Coronary artery (tissue), 2 donors: ENCODE results near the gene ABCC4.

ENCODE experiments used
- DNase-seq: peaks from one replicate; pipeline ENCODE4 v3.0.0-alpha.2; 2017; ENCODE audit warnings: low spot score
- H3K27ac ChIP-seq, 2 donors: fragments of 200-600 bp; sonication (generic); one replicate each; pipeline ENCODE4 v1.5.1; 2016 to 2019
- H3K4me3 ChIP-seq: fragments of 200-600 bp; sonication (generic); 2 replicates; pipeline ENCODE4 v1.5.1; 2016; ENCODE audit warnings: mild to moderate bottlenecking, moderate library complexity
- CTCF ChIP-seq: fragments of 200-600 bp; sonication (generic); IDR thresholded peaks from one replicate; pipeline ENCODE4 v1.5.1; 2019; ENCODE audit warnings: antibody characterized with exemption

Gene ABCC4

GRCh38 chr13:95099541-95099940 is 201.7 kb downstream of the ABCC4 start:
- DNase-seq = no peak
- Histone ChIP-seq H3K4me3 (no peak overlapping the region), H3K27ac (no peak overlapping the region)
- no peak for TF ChIP-seq CTCF

- no peak for TF ChIP-seq CTCF
- H3K27ac ChIP-seq = no peak overlapping the region
- no peak for DNase-seq
- no peak overlapping the region for H3K4me3 ChIP-seq
Measured at GRCh38 chr13:95098916-95099315, 202.3 kb downstream of the ABCC4 start.

GRCh38 chr13:95091755-95092154 is 209.5 kb downstream of the ABCC4 start:
- DNase-seq = no peak
- TF ChIP-seq CTCF = no peak
- Histone ChIP-seq H3K4me3 (no peak overlapping the region), H3K27ac (no peak overlapping the region)

GRCh38 chr13:95087746-95088305 is 213.4 kb downstream of the ABCC4 start:
- Histone ChIP-seq H3K4me3 (no peak overlapping the region), H3K27ac (no peak overlapping the region)
- no peak for DNase-seq
- no peak for TF ChIP-seq CTCF

- TF ChIP-seq CTCF = no peak
- no peak overlapping the region for H3K27ac ChIP-seq
- H3K4me3 ChIP-seq = no peak overlapping the region
- no peak for DNase-seq
Measured at GRCh38 chr13:95086761-95087160, 214.5 kb downstream of the ABCC4 start.

- TF ChIP-seq CTCF = no peak
- no peak for DNase-seq
- Histone ChIP-seq H3K4me3 (no peak overlapping the region), H3K27ac (no peak overlapping the region)
Measured at GRCh38 chr13:95083758-95084157, 217.5 kb downstream of the ABCC4 start.

- DNase-seq = no peak
- Histone ChIP-seq H3K27ac (no peak overlapping the region), H3K4me3 (no peak overlapping the region)
- TF ChIP-seq CTCF = no peak
Measured at GRCh38 chr13:95083066-95083465, 218.2 kb downstream of the ABCC4 start.
